Colonic mucosa (tissue), 4 donors: ENCODE results near the gene CASQ2. TPM values are rescaled to one million over a fixed set of nuclear protein-coding genes. Genes with fewer than 3 reads are reported as not detected.

Experiments
- DNase-seq: peaks from one replicate; pipeline ENCODE4 v3.0.0-alpha.2; 2020
- H3K27ac ChIP-seq: fragments of 200-600 bp; one replicate; pipeline ENCODE4 v1.8.0; 2021
- H3K27me3 ChIP-seq: fragments of 200-600 bp; one replicate; pipeline ENCODE4 v1.8.0; 2021
- H3K36me3 ChIP-seq: fragments of 200-600 bp; one replicate; pipeline ENCODE4 v1.8.0; 2021
- H3K4me1 ChIP-seq: fragments of 200-600 bp; one replicate; pipeline ENCODE4 v1.8.0; 2021; ENCODE audit warnings: mild to moderate bottlenecking
- H3K4me3 ChIP-seq: fragments of 200-600 bp; one replicate; pipeline ENCODE4 v1.8.0; 2021
- H3K9ac ChIP-seq, 2 donors: one replicate each; pipeline ENCODE4 v1.7.0; 2013; ENCODE audit warnings: control low read depth in 2 of 2, low read depth in 2 of 2, low read length in 2 of 2
- H3K9me3 ChIP-seq: fragments of 200-600 bp; one replicate; pipeline ENCODE4 v1.8.0; 2021
- intact Hi-C: fragments of 100-400 bp; cut with DNase I; formaldehyde crosslinking; loops from one replicate; pipeline ENCODE4 v1.14.1; 2022
- total RNA-seq, 2 donors: library from RNA; stranded (reverse); fragmentation: NEBNext Ultra II Directional in 1 of 2; extraction: Animal tissue kit (Norgen Biotek cat#: 25700) in 1 of 2; gene quantifications; one replicate each; pipeline ENCODE4 v1.2.1, GENCODE V29; 2021
- TF ChIP-seq, protein P1 (sequence below): fragments of 200-600 bp; IDR thresholded peaks from one replicate; pipeline ENCODE4 v1.8.0; 2022; ENCODE audit warnings: antibody characterized with exemption, mild to moderate bottlenecking
- donor health status: healthy.
- donor health status: DM: no; HTN: no; CAD: no.
- donor health status: DM: no; HTN: no; CAD: no.

The CASQ2 gene
- total RNA-seq, 2 donors from 2014 or later = 0.22 to 10.5 TPM

DNA sequence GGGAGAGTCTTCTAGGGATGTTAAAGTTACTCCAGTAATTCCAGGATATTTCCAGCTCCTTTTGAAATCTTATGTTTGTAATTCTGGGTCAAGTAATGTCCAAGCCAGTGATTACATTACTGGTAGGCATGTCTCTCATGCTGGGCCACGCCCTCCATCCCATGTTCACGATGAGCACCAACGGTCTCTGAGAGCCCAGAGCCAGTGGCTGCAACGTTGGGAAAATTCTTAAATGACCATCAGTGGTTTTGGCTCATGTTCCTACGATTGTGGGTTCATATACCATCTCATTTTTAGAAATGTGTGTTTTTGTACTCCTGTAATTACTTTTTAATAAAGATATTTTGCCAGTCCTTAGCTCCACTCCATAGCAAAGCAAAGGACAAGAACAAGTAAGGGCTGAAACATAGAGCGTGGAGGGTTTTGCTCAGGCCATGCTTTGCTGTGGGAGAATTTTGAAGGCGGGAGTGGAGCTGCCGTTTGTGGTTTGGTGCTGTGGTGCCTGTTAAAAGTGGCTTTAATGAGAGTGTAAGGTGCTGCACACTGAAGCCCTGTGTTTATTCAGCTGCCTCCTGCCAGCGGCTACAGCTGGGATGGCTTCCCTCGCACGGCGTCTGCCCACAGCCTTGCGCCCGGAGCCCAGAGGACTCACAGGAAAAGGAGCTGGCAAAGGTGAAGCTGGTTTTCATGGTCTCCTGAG lies 97.9 kb downstream of the CASQ2 start:
- peak overlapping the region; percentile 34 for H3K27ac ChIP-seq

DNA sequence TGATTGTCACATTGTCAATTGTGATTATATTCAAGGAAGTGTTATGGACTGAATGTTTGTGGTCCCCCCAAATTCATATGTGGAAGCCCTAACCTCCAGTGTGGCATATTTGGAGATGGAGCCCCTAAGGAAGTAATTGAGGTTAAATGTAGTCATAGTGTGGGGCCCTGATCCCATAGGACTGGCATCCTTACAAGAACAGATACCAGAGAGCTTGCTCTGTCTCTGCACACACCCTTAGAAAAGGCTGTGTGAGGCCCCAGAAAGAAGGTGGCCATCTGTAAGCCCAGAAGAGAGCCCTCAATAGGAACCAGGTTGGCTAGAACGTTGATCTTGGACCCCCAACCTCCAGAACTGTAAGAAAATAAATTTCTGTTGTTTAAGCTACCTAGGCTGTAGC lies 98.6 kb downstream of the CASQ2 start:
- no peak overlapping the region for H3K27ac ChIP-seq

More for the DNA sequence above, 97.9 kb downstream of the CASQ2 start:
- Histone ChIP-seq H3K4me3 (no peak overlapping the region), H3K9me3 (no peaks in the 10 kb centered on the region), H3K27me3 (no peaks in the 10 kb centered on the region), H3K4me1 (peaks cover 9% of the 10 kb centered on the region), H3K9ac (no peak overlapping the region), H3K36me3 (no peaks in the 10 kb centered on the region)
- intact Hi-C loops = no loop called here
- TF ChIP-seq, protein P1, sequence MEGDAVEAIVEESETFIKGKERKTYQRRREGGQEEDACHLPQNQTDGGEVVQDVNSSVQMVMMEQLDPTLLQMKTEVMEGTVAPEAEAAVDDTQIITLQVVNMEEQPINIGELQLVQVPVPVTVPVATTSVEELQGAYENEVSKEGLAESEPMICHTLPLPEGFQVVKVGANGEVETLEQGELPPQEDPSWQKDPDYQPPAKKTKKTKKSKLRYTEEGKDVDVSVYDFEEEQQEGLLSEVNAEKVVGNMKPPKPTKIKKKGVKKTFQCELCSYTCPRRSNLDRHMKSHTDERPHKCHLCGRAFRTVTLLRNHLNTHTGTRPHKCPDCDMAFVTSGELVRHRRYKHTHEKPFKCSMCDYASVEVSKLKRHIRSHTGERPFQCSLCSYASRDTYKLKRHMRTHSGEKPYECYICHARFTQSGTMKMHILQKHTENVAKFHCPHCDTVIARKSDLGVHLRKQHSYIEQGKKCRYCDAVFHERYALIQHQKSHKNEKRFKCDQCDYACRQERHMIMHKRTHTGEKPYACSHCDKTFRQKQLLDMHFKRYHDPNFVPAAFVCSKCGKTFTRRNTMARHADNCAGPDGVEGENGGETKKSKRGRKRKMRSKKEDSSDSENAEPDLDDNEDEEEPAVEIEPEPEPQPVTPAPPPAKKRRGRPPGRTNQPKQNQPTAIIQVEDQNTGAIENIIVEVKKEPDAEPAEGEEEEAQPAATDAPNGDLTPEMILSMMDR = no peak
- peak; percentile 49 for DNase-seq

DNA sequence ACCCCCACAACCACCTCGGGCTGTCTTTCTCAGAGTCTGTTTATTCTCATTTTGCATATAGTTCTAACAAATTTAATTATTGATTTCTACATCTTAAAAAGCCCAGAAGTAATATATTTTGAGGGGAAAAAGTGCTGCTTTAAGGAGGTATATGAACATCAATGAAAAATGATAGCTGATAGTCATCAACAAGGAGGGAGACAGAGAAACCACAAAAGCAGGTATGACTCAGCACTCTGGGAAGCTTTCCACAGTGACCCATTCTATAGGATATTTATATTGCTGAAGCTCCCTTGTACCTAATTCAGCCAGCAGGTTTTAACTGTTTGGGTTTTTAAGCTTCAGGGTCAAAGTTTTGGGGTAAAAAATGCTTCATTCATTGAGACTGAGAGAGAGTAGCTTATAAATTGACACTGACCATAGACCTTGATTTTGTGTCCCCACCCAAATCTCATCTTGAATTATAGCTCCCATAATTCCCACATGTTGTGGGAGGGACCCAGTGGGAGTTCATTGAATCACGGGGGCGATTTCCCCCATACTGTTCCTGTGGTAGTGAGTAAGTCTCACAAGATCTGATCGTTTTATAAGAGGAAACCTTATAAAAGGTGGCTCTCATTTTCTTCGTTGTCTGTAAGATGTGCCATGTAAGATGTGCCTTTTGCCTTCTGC lies 99.4 kb downstream of the CASQ2 start:
- H3K4me3 ChIP-seq = no peak overlapping the region
- H3K9me3 ChIP-seq = no peaks in the 10 kb centered on the region
- H3K27ac ChIP-seq = no peak overlapping the region
- H3K9ac ChIP-seq = no peak overlapping the region
- peaks cover 9% of the 10 kb centered on the region for H3K4me1 ChIP-seq
- intact Hi-C loops = no loop called here
- no peak for DNase-seq
- H3K27me3 ChIP-seq = no peaks in the 10 kb centered on the region
- no peaks in the 10 kb centered on the region for H3K36me3 ChIP-seq
- TF ChIP-seq, protein P1 = no peak

More for the DNA sequence above, 98.6 kb downstream of the CASQ2 start:
- no peak overlapping the region for H3K4me3 ChIP-seq
- TF ChIP-seq, protein P1 = no peak
- no peak overlapping the region for H3K9ac ChIP-seq
- peaks cover 9% of the 10 kb centered on the region for H3K4me1 ChIP-seq
- no peaks in the 10 kb centered on the region for H3K9me3 ChIP-seq
- no peaks in the 10 kb centered on the region for H3K36me3 ChIP-seq
- no peak for DNase-seq
- intact Hi-C loops = no loop called here
- no peaks in the 10 kb centered on the region for H3K27me3 ChIP-seq

DNA sequence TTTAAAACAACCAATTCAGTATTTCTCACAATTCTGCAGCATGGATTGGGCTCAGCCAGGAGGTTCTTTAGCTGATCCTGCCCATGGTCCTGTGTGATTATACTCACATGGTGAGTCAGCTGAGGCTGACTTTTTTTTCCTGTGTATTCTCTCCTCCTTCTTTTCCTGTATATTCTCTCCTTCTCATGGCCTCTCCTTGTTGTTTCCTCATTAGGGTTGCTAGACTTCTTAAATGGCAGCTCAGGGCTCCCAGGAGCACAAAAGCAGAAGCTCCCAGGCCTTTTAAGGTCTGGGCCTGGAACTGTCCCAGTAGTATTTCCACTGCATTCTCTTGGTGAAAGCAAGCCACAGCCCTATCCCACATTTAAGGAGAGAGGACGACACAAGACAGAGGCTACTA lies 99.9 kb downstream of the CASQ2 start:
- Histone ChIP-seq H3K9ac (no peak overlapping the region), H3K4me1 (peaks cover 9% of the 10 kb centered on the region), H3K4me3 (no peak overlapping the region), H3K9me3 (no peaks in the 10 kb centered on the region), H3K36me3 (no peaks in the 10 kb centered on the region), H3K27ac (no peak overlapping the region), H3K27me3 (no peaks in the 10 kb centered on the region)
- DNase-seq = no peak
- intact Hi-C loops = no loop called here
- TF ChIP-seq, protein P1 = no peak

DNA sequence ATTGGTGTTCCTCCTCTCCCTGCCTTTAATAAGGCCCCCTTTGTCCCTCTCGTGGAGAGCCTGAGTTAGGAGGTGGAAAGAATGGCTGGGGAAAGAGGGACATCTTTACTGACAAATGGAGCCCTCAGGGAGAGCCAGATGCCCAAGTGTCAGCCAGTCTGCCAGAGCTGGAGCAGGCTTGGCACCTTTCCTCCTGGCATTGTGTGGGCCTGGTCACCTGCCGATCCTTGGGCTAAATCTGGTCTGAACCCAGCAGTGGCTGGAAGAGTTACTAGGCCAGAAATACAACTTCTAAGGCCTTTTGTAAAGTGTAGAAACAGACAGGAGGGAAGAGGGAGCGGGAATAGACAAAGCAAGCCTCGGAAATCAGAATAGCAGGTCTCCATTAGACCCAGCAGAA lies 101.8 kb downstream of the CASQ2 start:
- no peak overlapping the region for H3K27ac ChIP-seq
- no peaks in the 10 kb centered on the region for H3K27me3 ChIP-seq
- H3K4me1 ChIP-seq = peaks cover 9% of the 10 kb centered on the region
- no peak overlapping the region for H3K9ac ChIP-seq
- intact Hi-C loops = no loop called here
- DNase-seq = no peak
- TF ChIP-seq, protein P1 = no peak
- H3K36me3 ChIP-seq = no peaks in the 10 kb centered on the region
- no peak overlapping the region for H3K4me3 ChIP-seq
- H3K9me3 ChIP-seq = no peaks in the 10 kb centered on the region
